Stomach (tissue), 9 donors: Measurements from ENCODE around the gene RHOT2. TPM values are rescaled to one million over a fixed set of nuclear protein-coding genes. Genes with fewer than 3 reads are reported as not detected.

Experiments
- DNase-seq, 2 donors: peaks; one replicate each; pipeline versions ENCODE4 v3.0.0 to v3.0.0-alpha.2; 2013 to 2019
- H3K27ac ChIP-seq, 5 donors: fragments of 200-600 bp in 4 of 5; sonication (generic) in 4 of 5; one replicate each; pipeline ENCODE4 v1.5.1; 2013 to 2019; ENCODE audit warnings: mild to moderate bottlenecking in 1 of 5, moderate library complexity in 1 of 5
- H3K27me3 ChIP-seq, 3 donors: fragments of 200-600 bp; sonication (generic); one replicate each; pipeline ENCODE4 v1.5.1; 2017 to 2019; ENCODE audit warnings: mixed run types in 1 of 3
- H3K36me3 ChIP-seq, 4 donors: fragments of 200-600 bp; sonication (generic); 1 replicate in 3 of 4; 2 replicates in 1 of 4; pipeline ENCODE4 v1.5.1; 2016 to 2019
- H3K4me1 ChIP-seq, 4 donors: fragments of 200-600 bp; sonication (generic); one replicate each; pipeline ENCODE4 v1.5.1; 2016 to 2019
- H3K4me3 ChIP-seq, 4 donors: fragments of 200-600 bp; sonication (generic) in 3 of 4; one replicate each; pipeline ENCODE4 v1.5.1; 2016 to 2019; ENCODE audit warnings: mild to moderate bottlenecking in 1 of 4
- H3K9me3 ChIP-seq, 4 donors: fragments of 200-600 bp; sonication (generic); one replicate each; pipeline ENCODE4 v1.5.1; 2016 to 2019
- EP300 ChIP-seq: sonication (generic); formaldehyde crosslinking; IDR thresholded peaks from one replicate; pipeline ENCODE4 v1.6.1; 2017; ENCODE audit warnings: antibody characterized with exemption
- POLR2A ChIP-seq, 4 donors: fragments of 450-650 bp; IDR thresholded peaks; one replicate each; pipeline ENCODE4 v1.6.1; 2016; ENCODE audit warnings: antibody characterized with exemption in 4 of 4, control low read depth in 2 of 4, mild to moderate bottlenecking in 1 of 4, moderate library complexity in 1 of 4
- POLR2AphosphoS5 ChIP-seq, 3 donors: sonication (generic); formaldehyde crosslinking; IDR thresholded peaks; one replicate each; pipeline ENCODE4 v1.6.1; 2016; ENCODE audit warnings: antibody characterized with exemption in 3 of 3
- WGBS, 5 donors: extraction: QIAGEN DNeasy Blood & Tissue Kit in 3 of 5; methylation state at CpG; one replicate each; pipeline versions ENCODE4 v1.1.5 to v1.1.7; 2013 to 2018; 5-methylcytosine and 5-hydroxymethylcytosine counted together
- intact Hi-C: fragments of 100-400 bp; cut with DNase I; formaldehyde crosslinking; loops from one replicate; pipeline ENCODE4 v1.15.1; 2023; ENCODE audit warnings: low total_unique reads
- polyA plus RNA-seq, 3 donors: library from polyadenylated mRNA; stranded (reverse); fragments of 200-250 nt; gene quantifications; one replicate each; pipeline ENCODE4 v1.2.3, GENCODE V29; 2013
- total RNA-seq, 5 donors: library from RNA; depleted of rRNA; stranded (reverse); fragments of >200 nt; gene quantifications; one replicate each; pipeline versions ENCODE4 v1.1.0 to v1.2.3, GENCODE V29; 2014 to 2016
- TF ChIP-seq, protein P1 (sequence below), 7 experiments: fragments of 450-650 bp in 4 of 7; fragments of 200-600 bp in 3 of 7; sonication (generic) in 3 of 7; IDR thresholded peaks; one replicate each; pipeline ENCODE4 v1.5.1; 2016 to 2019; ENCODE audit warnings: antibody characterized with exemption in 7 of 7, control low read depth in 2 of 7, mild to moderate bottlenecking in 1 of 7
- donor health status: healthy with polysubstance abuse.
- donor health status: Bipolar disorder and iron deficiency.
- donor health status: healthy.

The RHOT2 gene
- total and polyA plus RNA-seq, 8 donors = 41.5 to 574 (median 117) TPM

GRCh38 chr16:637081-638018 is 30.6 kb upstream of the RHOT2 start:
- WGBS, 5 donors = 16 to 28% (median 20%) methylated on average over 28 to 52 of the region's 53 CpGs
- DNase-seq = peak; percentile 92 to 97
- no peak for TF ChIP-seq POLR2A (IDR thresholded peaks at IDR 0.05)
- TF ChIP-seq, protein P1, sequence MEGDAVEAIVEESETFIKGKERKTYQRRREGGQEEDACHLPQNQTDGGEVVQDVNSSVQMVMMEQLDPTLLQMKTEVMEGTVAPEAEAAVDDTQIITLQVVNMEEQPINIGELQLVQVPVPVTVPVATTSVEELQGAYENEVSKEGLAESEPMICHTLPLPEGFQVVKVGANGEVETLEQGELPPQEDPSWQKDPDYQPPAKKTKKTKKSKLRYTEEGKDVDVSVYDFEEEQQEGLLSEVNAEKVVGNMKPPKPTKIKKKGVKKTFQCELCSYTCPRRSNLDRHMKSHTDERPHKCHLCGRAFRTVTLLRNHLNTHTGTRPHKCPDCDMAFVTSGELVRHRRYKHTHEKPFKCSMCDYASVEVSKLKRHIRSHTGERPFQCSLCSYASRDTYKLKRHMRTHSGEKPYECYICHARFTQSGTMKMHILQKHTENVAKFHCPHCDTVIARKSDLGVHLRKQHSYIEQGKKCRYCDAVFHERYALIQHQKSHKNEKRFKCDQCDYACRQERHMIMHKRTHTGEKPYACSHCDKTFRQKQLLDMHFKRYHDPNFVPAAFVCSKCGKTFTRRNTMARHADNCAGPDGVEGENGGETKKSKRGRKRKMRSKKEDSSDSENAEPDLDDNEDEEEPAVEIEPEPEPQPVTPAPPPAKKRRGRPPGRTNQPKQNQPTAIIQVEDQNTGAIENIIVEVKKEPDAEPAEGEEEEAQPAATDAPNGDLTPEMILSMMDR (IDR thresholded peaks at IDR 0.05) = no peak
- TF ChIP-seq POLR2AphosphoS5 (IDR thresholded peaks at IDR 0.05) = peak in 1 of 3 donors; percentile 7
- intact Hi-C loops = no loop called here
- no peaks in the 10 kb centered on the region for H3K9me3 ChIP-seq
- H3K4me3 ChIP-seq = peak overlapping the region; percentile 73 to 96 (median 92)
- H3K27me3 ChIP-seq = peaks cover 0 to 3% (median 0%) of the 10 kb centered on the region in 3 donors
- peak overlapping the region; percentile 90 to 99 (median 97) for H3K27ac ChIP-seq
- H3K36me3 ChIP-seq = peaks cover 5 to 23% (median 22%) of the 10 kb centered on the region in 4 donors
- H3K4me1 ChIP-seq = peaks cover 20 to 46% (median 41%) of the 10 kb centered on the region in 4 donors

GRCh38 chr16:638034-638543 is 29.8 kb upstream of the RHOT2 start:
- 79 to 84% (median 82%) methylated on average over 8 to 15 of the region's 15 CpGs for WGBS, 5 donors
- TF ChIP-seq, protein P1 (IDR thresholded peaks at IDR 0.05) = no peak
- TF ChIP-seq POLR2A (IDR thresholded peaks at IDR 0.05) (no peak), POLR2AphosphoS5 (IDR thresholded peaks at IDR 0.05) (no peak), EP300 (no peak)
- Histone ChIP-seq H3K27ac (peak overlapping the region; percentile 73 to 99 (median 97)), H3K4me3 (no peak overlapping the region), H3K27me3 (no peaks in the 10 kb centered on the region), H3K9me3 (no peaks in the 10 kb centered on the region), H3K36me3 (peaks cover 5 to 16% (median 16%) of the 10 kb centered on the region in 4 donors), H3K4me1 (peaks cover 27 to 54% (median 48%) of the 10 kb centered on the region in 4 donors)
- intact Hi-C loops = no loop called here
- DNase-seq = no peak

DNA sequence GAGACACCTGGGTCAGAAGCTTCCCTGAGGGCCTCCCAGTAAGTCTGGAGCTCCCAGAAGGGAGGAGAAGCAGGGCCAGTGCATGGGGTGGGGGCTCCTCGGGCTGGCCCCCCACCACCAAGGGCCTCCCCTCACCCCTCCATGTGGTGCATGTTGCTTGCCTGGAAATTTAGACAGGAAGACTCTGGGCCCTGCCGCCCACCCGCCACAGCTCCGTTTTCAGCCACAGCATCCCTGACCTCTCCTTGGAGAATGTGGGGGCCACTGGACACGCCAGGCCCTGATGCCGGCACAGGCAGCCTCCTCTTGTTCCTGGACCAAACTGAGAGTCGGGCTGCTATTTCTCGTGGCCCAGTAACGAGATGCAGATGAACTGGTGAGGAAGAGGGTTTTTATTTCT is 29.1 kb upstream of the RHOT2 start:
- WGBS, 5 donors = 73 to 87% (median 82%) methylated on average over 8 to 9 of the region's 9 CpGs
- H3K27ac ChIP-seq = peak overlapping the region in 2 of 5 donors; percentile 97

GRCh38 chr16:640614-641013 is 27.3 kb upstream of the RHOT2 start:
- 72 to 87% (median 84%) methylated on average over 4 to 5 of the region's 5 CpGs for WGBS, 5 donors
- Histone ChIP-seq H3K27me3 (no peaks in the 10 kb centered on the region), H3K27ac (peak overlapping the region; percentile 85 to 96 (median 92)), H3K4me3 (peak overlapping the region; percentile 65 to 84 (median 74)), H3K9me3 (no peaks in the 10 kb centered on the region), H3K36me3 (no peaks in the 10 kb centered on the region), H3K4me1 (peaks cover 29 to 64% (median 56%) of the 10 kb centered on the region in 4 donors)
- no peak for DNase-seq
- TF ChIP-seq, protein P1 (IDR thresholded peaks at IDR 0.05) = no peak
- TF ChIP-seq EP300 (no peak), POLR2AphosphoS5 (IDR thresholded peaks at IDR 0.05) (no peak), POLR2A (IDR thresholded peaks at IDR 0.05) (no peak)
- intact Hi-C loops = no loop called here

More for the DNA sequence above, 29.1 kb upstream of the RHOT2 start:
- H3K4me3 ChIP-seq = no peak overlapping the region
- no peaks in the 10 kb centered on the region for H3K27me3 ChIP-seq
- peaks cover 1 to 8% (median 8%) of the 10 kb centered on the region in 4 donors for H3K36me3 ChIP-seq
- TF ChIP-seq EP300 (no peak), POLR2A (IDR thresholded peaks at IDR 0.05) (no peak), POLR2AphosphoS5 (IDR thresholded peaks at IDR 0.05) (no peak)
- TF ChIP-seq, protein P1 (IDR thresholded peaks at IDR 0.05) = no peak
- intact Hi-C loops = no loop called here
- DNase-seq = no peak
- H3K4me1 ChIP-seq = peaks cover 31 to 61% (median 56%) of the 10 kb centered on the region in 4 donors
- no peaks in the 10 kb centered on the region for H3K9me3 ChIP-seq
